ENCODE results near the gene ZIC1.

Gene ZIC1

GRCh38 chr3:147410116-147410525, 956 bp downstream of the ZIC1 start:
- Histone ChIP-seq H3K9me3 (ENCODE audit: insufficient read depth, low read length) (no peaks in the 10 kb centered on the region), H3K9ac (ENCODE audit: insufficient read length, low read depth) (peak overlapping the region; percentile 64), H3K36me3 (ENCODE audit: insufficient read depth, insufficient read length, low read length) (no peaks in the 10 kb centered on the region), H3K4me1 (ENCODE audit: insufficient read depth, insufficient read length) (peaks cover 15% of the 10 kb centered on the region), H3K27me3 (ENCODE audit: insufficient read depth, insufficient read length) (peaks cover 100% of the 10 kb centered on the region), H3K4me3 (ENCODE audit: insufficient read length, low read depth) (peak overlapping the region; percentile 45)
- DNase-seq (ENCODE audit: low read depth, low spot score), result no peak
- no peak for TF ChIP-seq YY1 (IDR thresholded peaks at IDR 0.05; ENCODE audit: insufficient read depth, insufficient read length)
- peak; percentile 92 for TF ChIP-seq SUZ12 (IDR thresholded peaks at IDR 0.05; ENCODE audit: extremely low read depth, insufficient read depth, insufficient read length)
- TF ChIP-seq ZNF274 (IDR thresholded peaks at IDR 0.05; ENCODE audit: low read depth, low read length), result no peak

GRCh38 chr3:147410526-147411237, 1.5 kb downstream of the ZIC1 start:
- peak; percentile 32 for TF ChIP-seq SUZ12 (IDR thresholded peaks at IDR 0.05; ENCODE audit: extremely low read depth, insufficient read depth, insufficient read length)
- no peak for TF ChIP-seq ZNF274 (IDR thresholded peaks at IDR 0.05; ENCODE audit: low read depth, low read length)
- TF ChIP-seq YY1 (IDR thresholded peaks at IDR 0.05; ENCODE audit: insufficient read depth, insufficient read length), result peak; percentile 35
- Histone ChIP-seq H3K9ac (ENCODE audit: insufficient read length, low read depth) (peak overlapping the region; percentile 64), H3K4me1 (ENCODE audit: insufficient read depth, insufficient read length) (peaks cover 15% of the 10 kb centered on the region), H3K27me3 (ENCODE audit: insufficient read depth, insufficient read length) (peaks cover 100% of the 10 kb centered on the region), H3K36me3 (ENCODE audit: insufficient read depth, insufficient read length, low read length) (no peaks in the 10 kb centered on the region), H3K4me3 (ENCODE audit: insufficient read length, low read depth) (peak overlapping the region; percentile 45), H3K9me3 (ENCODE audit: insufficient read depth, low read length) (no peaks in the 10 kb centered on the region)
- DNase-seq (ENCODE audit: low read depth, low spot score), result no peak

- H3K4me3 ChIP-seq (ENCODE audit: insufficient read length, low read depth), result peak overlapping the region; percentile 45
- H3K9ac ChIP-seq (ENCODE audit: insufficient read length, low read depth), result no peak overlapping the region
- TF ChIP-seq SUZ12 (IDR thresholded peaks at IDR 0.05; ENCODE audit: extremely low read depth, insufficient read depth, insufficient read length) (no peak), ZNF274 (IDR thresholded peaks at IDR 0.05; ENCODE audit: low read depth, low read length) (no peak), YY1 (IDR thresholded peaks at IDR 0.05; ENCODE audit: insufficient read depth, insufficient read length) (no peak)
- no peaks in the 10 kb centered on the region for H3K36me3 ChIP-seq (ENCODE audit: insufficient read depth, insufficient read length, low read length)
- DNase-seq (ENCODE audit: low read depth, low spot score), result no peak
- H3K9me3 ChIP-seq (ENCODE audit: insufficient read depth, low read length), result no peaks in the 10 kb centered on the region
- H3K27me3 ChIP-seq (ENCODE audit: insufficient read depth, insufficient read length), result peaks cover 100% of the 10 kb centered on the region
- H3K4me1 ChIP-seq (ENCODE audit: insufficient read depth, insufficient read length), result peaks cover 15% of the 10 kb centered on the region
Observed at GRCh38 chr3:147411238-147411814, 2.2 kb downstream of the ZIC1 start.

GRCh38 chr3:147411815-147412241, 2.7 kb downstream of the ZIC1 start:
- Histone ChIP-seq H3K4me1 (ENCODE audit: insufficient read depth, insufficient read length) (peaks cover 15% of the 10 kb centered on the region), H3K9me3 (ENCODE audit: insufficient read depth, low read length) (no peaks in the 10 kb centered on the region), H3K9ac (ENCODE audit: insufficient read length, low read depth) (no peak overlapping the region), H3K27me3 (ENCODE audit: insufficient read depth, insufficient read length) (peaks cover 100% of the 10 kb centered on the region), H3K36me3 (ENCODE audit: insufficient read depth, insufficient read length, low read length) (no peaks in the 10 kb centered on the region), H3K4me3 (ENCODE audit: insufficient read length, low read depth) (no peak overlapping the region)
- TF ChIP-seq SUZ12 (IDR thresholded peaks at IDR 0.05; ENCODE audit: extremely low read depth, insufficient read depth, insufficient read length), result no peak
- no peak for TF ChIP-seq YY1 (IDR thresholded peaks at IDR 0.05; ENCODE audit: insufficient read depth, insufficient read length)
- TF ChIP-seq ZNF274 (IDR thresholded peaks at IDR 0.05; ENCODE audit: low read depth, low read length), result no peak
- DNase-seq (ENCODE audit: low read depth, low spot score), result no peak

- no peak overlapping the region for H3K9ac ChIP-seq (ENCODE audit: insufficient read length, low read depth)
- H3K9me3 ChIP-seq (ENCODE audit: insufficient read depth, low read length), result no peaks in the 10 kb centered on the region
- no peaks in the 10 kb centered on the region for H3K36me3 ChIP-seq (ENCODE audit: insufficient read depth, insufficient read length, low read length)
- no peak overlapping the region for H3K4me3 ChIP-seq (ENCODE audit: insufficient read length, low read depth)
- peaks cover 15% of the 10 kb centered on the region for H3K4me1 ChIP-seq (ENCODE audit: insufficient read depth, insufficient read length)
- DNase-seq (ENCODE audit: low read depth, low spot score), result no peak
- no peak for TF ChIP-seq ZNF274 (IDR thresholded peaks at IDR 0.05; ENCODE audit: low read depth, low read length)
- TF ChIP-seq SUZ12 (IDR thresholded peaks at IDR 0.05; ENCODE audit: extremely low read depth, insufficient read depth, insufficient read length), result peak; percentile 76
- TF ChIP-seq YY1 (IDR thresholded peaks at IDR 0.05; ENCODE audit: insufficient read depth, insufficient read length), result no peak
- H3K27me3 ChIP-seq (ENCODE audit: insufficient read depth, insufficient read length), result peaks cover 100% of the 10 kb centered on the region
Observed at GRCh38 chr3:147412261-147412916, 3.2 kb downstream of the ZIC1 start.

- H3K4me1 ChIP-seq (ENCODE audit: insufficient read depth, insufficient read length), result peaks cover 15% of the 10 kb centered on the region
- peak overlapping the region; percentile 5 for H3K4me3 ChIP-seq (ENCODE audit: insufficient read length, low read depth)
Observed at GRCh38 chr3:147412917-147413685, 3.9 kb downstream of the ZIC1 start.

More at GRCh38 chr3:147412917-147413685, 3.9 kb downstream of the ZIC1 start:
- no peak for TF ChIP-seq YY1 (IDR thresholded peaks at IDR 0.05; ENCODE audit: insufficient read depth, insufficient read length)
- no peak for TF ChIP-seq ZNF274 (IDR thresholded peaks at IDR 0.05; ENCODE audit: low read depth, low read length)
- peak; percentile 94 for TF ChIP-seq SUZ12 (IDR thresholded peaks at IDR 0.05; ENCODE audit: extremely low read depth, insufficient read depth, insufficient read length)
- no peaks in the 10 kb centered on the region for H3K36me3 ChIP-seq (ENCODE audit: insufficient read depth, insufficient read length, low read length)
- no peak for DNase-seq (ENCODE audit: low read depth, low spot score)
- peaks cover 100% of the 10 kb centered on the region for H3K27me3 ChIP-seq (ENCODE audit: insufficient read depth, insufficient read length)
- H3K9me3 ChIP-seq (ENCODE audit: insufficient read depth, low read length), result no peaks in the 10 kb centered on the region
- no peak overlapping the region for H3K9ac ChIP-seq (ENCODE audit: insufficient read length, low read depth)

Data from NT2/D1 (cell line).